ENCODE data around the gene NPW. TPM values are rescaled to one million over a fixed set of nuclear protein-coding genes. Genes with fewer than 3 reads are reported as not detected.

The NPW gene
- total and polyA plus RNA-seq, 9 of the 15 experiments (the other 6 are each of a cell fraction or from before 2014, with no cell fraction given): 0.14 to 4.0 (median 2.6) TPM; not detected in 4

DNA sequence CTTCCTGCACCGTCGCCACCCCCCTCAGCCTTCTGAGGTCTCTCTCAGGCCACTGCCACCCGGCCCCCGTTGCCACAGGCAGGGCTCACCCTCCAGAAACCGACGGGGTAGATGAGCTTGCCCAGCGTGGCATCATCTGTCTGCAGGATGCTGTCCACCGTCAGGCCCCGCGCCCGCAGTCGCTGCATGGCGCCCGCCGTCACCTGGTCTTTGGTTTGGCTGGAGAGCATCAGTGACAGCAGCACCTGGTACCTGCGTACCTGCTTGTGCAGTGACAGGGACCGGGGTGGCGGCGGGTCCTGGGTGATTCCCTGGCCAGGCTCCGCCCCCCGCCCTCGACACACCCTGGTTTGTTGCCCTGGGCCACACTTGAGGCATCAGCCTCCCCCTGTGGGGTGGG is 25.0 kb downstream of the NPW start:
- Histone ChIP-seq H2AFZ (ENCODE audit: low read depth, low read length) (no peak overlapping the region), H3K27me3 (ENCODE audit: control insufficient read depth in 2 of 2, insufficient read depth in 2 of 2, low read length in 2 of 2) (no peaks in the 10 kb centered on the region), H3K4me3 (no peak overlapping the region), H3K27ac (ENCODE audit: extremely low read depth, low read depth, low read length) (no peak overlapping the region), H3K9me3 (replicated peaks; ENCODE audit: control insufficient read depth, insufficient read depth, low read depth, low read length) (no peaks in the 10 kb centered on the region), H3K79me2 (ENCODE audit: control insufficient read depth, insufficient read depth, low read length) (peaks cover 20% of the 10 kb centered on the region), H3K4me1 (replicated peaks in 1 of 2; ENCODE audit: control insufficient read depth in 2 of 2, insufficient read depth in 2 of 2, low read length in 2 of 2) (peaks cover 11 to 82% of the 10 kb centered on the region in 2 experiments; a peak in 4 of 5 replicates), H3K36me3 (ENCODE audit: control insufficient read depth, insufficient read depth, low read length) (peaks cover 23% of the 10 kb centered on the region; the same call in 1 of the 3 replicates), H4K20me1 (replicated peaks; ENCODE audit: control insufficient read depth, insufficient read depth, low read length) (no peaks in the 10 kb centered on the region), H3K9me1 (ENCODE audit: control insufficient read depth, insufficient read depth, low read length) (no peaks in the 10 kb centered on the region), H3K4me2 (ENCODE audit: insufficient read depth, low read length) (no peak overlapping the region), H3K9ac (ENCODE audit: insufficient read depth in 1 of 2, low read depth in 2 of 2, low read length in 2 of 2) (no peak overlapping the region)
- ATAC-seq (no peak), FAIRE-seq (no peak), DNase-seq (ENCODE audit: extremely low read depth in 1 of 4, low spot score in 3 of 4) (no peak)
- no TSS peak for BruUV-seq (replicated peaks)
- in situ Hi-C loops (cut with MboI): no loop called here
- 91% methylated on average over 9 of the region's 22 CpGs for WGBS (ENCODE audit: insufficient coverage, low coverage, missing lambda C conversion rate)
- intact Hi-C loops (cut with micrococcal nuclease): no loop called here
- POLR2A ChIA-PET: interaction anchor here (1.0 kb wide), 1 partner anchor 13 kb away, joined by 3 read pairs; no protein-coding TSS in a partner anchor
- TF ChIP-seq HMG20B (CRISPR knock-in tag; IDR thresholded peaks at IDR 0.05) (no peak), CBX2 (IDR thresholded peaks at IDR 0.05; ENCODE audit: insufficient read depth, low read length, poor library complexity, severe bottlenecking) (no peak)
- CTCF ChIA-PET (ENCODE audit: low intra/inter-chr PET ratio): no interaction called here

DNA sequence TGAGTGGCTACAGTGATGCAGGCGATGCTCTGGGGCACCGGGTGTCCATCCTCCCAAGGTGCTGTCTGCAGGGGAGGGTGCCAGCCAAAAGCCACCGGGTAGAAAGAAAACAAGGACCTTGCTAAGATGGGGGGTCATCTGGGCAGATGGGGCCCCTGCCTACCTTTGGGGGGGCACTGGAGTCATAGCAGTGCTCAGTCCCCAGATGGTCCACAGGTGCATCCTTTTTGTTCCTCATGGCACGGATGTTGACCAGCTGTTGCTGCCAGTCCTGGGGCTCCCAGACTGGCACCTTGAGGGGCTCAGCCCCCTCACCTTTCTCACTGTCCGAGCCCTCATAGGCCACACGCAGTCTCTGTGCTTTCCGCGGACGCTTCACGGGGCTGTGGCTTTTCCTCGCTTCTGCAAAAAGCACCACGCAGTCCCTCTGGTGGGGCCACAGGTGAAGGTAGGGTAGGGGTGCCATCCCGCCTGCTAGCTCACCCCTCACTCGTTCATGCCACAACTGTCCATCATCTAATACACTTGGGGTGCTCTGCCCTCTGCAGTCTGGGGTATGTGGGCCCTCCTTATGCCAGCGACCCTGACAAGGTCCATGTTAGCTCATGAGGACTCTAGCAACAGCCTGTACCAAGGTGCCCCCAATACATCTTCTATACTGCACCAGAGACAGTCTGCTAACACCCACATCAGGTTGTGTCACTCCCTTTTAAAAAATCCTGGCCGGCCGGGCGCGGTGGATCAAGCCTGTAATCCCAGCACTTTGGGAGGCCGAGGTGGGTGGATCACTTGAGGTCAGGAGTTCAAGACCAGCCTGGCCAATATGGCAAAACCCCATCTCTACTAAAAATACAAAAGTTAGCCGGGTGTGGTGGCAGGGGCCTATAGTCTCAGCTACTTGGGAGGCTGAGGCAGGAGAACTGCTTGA is 26.6 kb downstream of the NPW start:
- CTCF ChIA-PET (ENCODE audit: low intra/inter-chr PET ratio): no interaction called here
- H2AFZ ChIP-seq (ENCODE audit: low read depth, low read length): no peak overlapping the region
- DNase-seq (ENCODE audit: extremely low read depth in 1 of 4, low spot score in 3 of 4) (no peak), FAIRE-seq (no peak), ATAC-seq (no peak)
- peaks cover 11 to 66% of the 10 kb centered on the region in 2 experiments; a peak in 4 of 5 replicates for H3K4me1 ChIP-seq (replicated peaks in 1 of 2; ENCODE audit: control insufficient read depth in 2 of 2, insufficient read depth in 2 of 2, low read length in 2 of 2)
- in situ Hi-C loops (cut with MboI) (no loop called here), intact Hi-C loops (cut with micrococcal nuclease) (no loop called here)
- WGBS (ENCODE audit: insufficient coverage, low coverage, missing lambda C conversion rate): 81% methylated on average over 21 of the region's 21 CpGs
- no peak overlapping the region for H3K4me3 ChIP-seq
- TF ChIP-seq HMG20B (CRISPR knock-in tag; IDR thresholded peaks at IDR 0.05): no peak
- POLR2A ChIA-PET: interaction anchor here (1.1 to 3.2 kb wide), 3 partner anchors 9 to 108 kb away, joined by 6 to 24 read pairs (median 7); partner anchors contain the start of genes RPS2 and TRAF7
- no peaks in the 10 kb centered on the region for H3K9me1 ChIP-seq (ENCODE audit: control insufficient read depth, insufficient read depth, low read length)
- no peaks in the 10 kb centered on the region for H3K27me3 ChIP-seq (ENCODE audit: control insufficient read depth in 2 of 2, insufficient read depth in 2 of 2, low read length in 2 of 2)
- peak overlapping the region in 1 of 2 experiments; percentile 89; a peak in 2 of 4 replicates for H3K9ac ChIP-seq (ENCODE audit: insufficient read depth in 1 of 2, low read depth in 2 of 2, low read length in 2 of 2)
- no peaks in the 10 kb centered on the region for H4K20me1 ChIP-seq (replicated peaks; ENCODE audit: control insufficient read depth, insufficient read depth, low read length)
- no peaks in the 10 kb centered on the region for H3K9me3 ChIP-seq (replicated peaks; ENCODE audit: control insufficient read depth, insufficient read depth, low read depth, low read length)
- peaks cover 33% of the 10 kb centered on the region; the same call in 1 of the 3 replicates for H3K36me3 ChIP-seq (ENCODE audit: control insufficient read depth, insufficient read depth, low read length)
- H3K27ac ChIP-seq (ENCODE audit: extremely low read depth, low read depth, low read length): no peak overlapping the region
- peak overlapping the region; percentile 91; the same call in 1 of the 2 replicates for H3K4me2 ChIP-seq (ENCODE audit: insufficient read depth, low read length)
- no TSS peak for BruUV-seq (replicated peaks)
- peaks cover 20% of the 10 kb centered on the region for H3K79me2 ChIP-seq (ENCODE audit: control insufficient read depth, insufficient read depth, low read length)

All from K562 (cell line).